G401.6 (cell line): Measurements from ENCODE around the gene ZNF710.
"Not testable (repeated sequence)": the region's sequence is repeated elsewhere in the genome, so short reads cannot be mapped to it uniquely, and the experiment has no call there.

ENCODE experiments used
- FAIRE-seq: peaks from 2 replicates; lab custom pipeline; 2012; peaks lifted over from hg19 to GRCh38; lab: Jason Lieb, UNC

The ZNF710 gene

GRCh38 chr15:90106522-90107117 lies 105.5 kb downstream of the ZNF710 start:
- no peak for FAIRE-seq

DNA sequence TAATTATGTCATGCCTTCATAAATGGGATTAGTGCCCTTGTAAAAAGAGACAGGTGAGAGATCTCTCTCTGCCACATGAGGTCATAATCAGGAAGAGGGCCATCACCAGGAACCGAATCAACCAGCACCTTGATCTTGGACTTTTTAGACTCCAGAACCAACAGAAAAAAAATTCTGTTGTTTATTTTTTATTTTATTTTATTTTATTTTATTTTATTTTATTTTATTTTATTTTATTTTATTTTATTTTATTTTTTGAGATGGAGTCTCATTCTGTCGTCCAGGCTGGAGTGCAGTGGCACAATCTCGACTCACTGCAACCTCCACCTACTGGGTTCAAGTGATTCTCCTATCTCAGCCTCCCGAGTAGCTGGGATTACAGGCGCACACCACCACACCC lies 106.9 kb downstream of the ZNF710 start:
- FAIRE-seq, result not testable (repeated sequence)

DNA sequence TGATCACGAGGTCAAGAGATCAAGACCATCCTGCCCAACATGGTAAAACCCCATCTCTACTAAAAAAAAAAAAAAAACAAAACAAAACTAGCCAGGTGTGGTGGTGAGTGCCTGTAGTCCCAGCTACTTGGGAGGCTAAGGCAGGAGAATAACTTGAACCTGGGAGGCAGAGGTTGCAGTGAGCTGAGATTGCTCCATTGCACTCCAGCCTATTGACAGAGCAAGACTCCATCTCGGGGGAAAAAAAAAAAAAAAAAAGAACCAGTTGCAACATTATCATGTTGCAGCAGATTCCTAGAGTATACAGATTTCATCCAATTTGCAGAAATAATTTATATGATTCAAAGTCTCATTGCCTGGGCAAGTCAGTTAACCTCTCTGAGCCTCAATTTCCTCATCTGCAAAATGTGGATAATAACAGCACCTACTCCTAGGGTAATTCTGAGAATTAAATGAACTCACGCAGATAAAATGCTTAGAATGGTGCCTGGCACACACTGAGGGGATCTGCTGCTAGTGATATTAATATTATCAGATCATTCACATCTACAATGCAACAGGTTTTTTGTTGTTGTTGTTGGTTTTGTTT lies 108.1 kb downstream of the ZNF710 start:
- FAIRE-seq, result not testable (repeated sequence)

- FAIRE-seq, result no peak
These were observed 112.0 kb downstream of the ZNF710 start for GRCh38 chr15:90113166-90113565.

DNA sequence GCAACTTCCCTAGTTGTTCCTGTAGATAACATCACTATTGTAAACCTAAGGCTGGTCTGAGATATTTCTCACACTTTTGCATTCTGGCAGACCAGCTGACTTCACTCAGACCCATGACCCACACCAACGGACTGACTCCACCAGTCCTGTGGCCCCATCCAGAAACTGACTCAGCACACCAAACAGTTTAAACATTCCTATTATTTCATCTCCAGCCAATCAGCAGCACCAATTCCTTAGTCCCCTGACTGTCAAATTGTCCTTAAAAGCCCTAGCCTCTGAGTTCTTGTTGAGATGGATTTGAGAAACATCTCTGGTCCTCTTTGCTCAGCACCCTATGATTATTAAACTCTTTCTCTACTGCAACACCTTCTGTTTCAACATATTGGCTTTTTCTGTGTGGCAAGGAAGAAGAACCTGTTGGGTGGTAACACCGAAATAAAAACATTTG lies 113.4 kb downstream of the ZNF710 start:
- no peak for FAIRE-seq

- FAIRE-seq, result no peak
These were observed 114.7 kb downstream of the ZNF710 start for GRCh38 chr15:90115783-90116182.

DNA sequence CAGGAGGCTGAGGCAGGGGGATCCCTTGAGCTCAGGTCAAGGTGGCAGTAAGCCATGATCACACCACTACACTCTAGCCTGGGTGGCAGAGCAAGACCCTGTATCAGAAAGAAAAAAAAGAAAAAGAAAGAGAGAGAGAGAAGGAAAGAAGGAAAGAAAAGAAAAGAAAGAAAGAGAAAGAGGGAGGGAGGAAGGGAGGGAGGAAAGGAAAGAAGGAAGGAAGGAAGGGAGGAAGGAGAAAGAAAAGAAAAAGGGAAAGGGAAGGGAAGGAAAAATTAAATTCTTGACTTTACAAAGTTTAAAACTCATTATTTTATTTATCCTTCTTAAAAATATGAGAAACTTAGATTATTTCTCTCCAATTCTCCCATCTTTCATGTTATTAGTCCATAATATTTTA lies 118.2 kb downstream of the ZNF710 start:
- no peak for FAIRE-seq

GRCh38 chr15:90121086-90121485 lies 120.0 kb downstream of the ZNF710 start:
- no peak for FAIRE-seq

GRCh38 chr15:90124507-90124906 lies 123.4 kb downstream of the ZNF710 start:
- FAIRE-seq, result no peak

GRCh38 chr15:90126022-90126421 lies 124.9 kb downstream of the ZNF710 start:
- no peak for FAIRE-seq

DNA sequence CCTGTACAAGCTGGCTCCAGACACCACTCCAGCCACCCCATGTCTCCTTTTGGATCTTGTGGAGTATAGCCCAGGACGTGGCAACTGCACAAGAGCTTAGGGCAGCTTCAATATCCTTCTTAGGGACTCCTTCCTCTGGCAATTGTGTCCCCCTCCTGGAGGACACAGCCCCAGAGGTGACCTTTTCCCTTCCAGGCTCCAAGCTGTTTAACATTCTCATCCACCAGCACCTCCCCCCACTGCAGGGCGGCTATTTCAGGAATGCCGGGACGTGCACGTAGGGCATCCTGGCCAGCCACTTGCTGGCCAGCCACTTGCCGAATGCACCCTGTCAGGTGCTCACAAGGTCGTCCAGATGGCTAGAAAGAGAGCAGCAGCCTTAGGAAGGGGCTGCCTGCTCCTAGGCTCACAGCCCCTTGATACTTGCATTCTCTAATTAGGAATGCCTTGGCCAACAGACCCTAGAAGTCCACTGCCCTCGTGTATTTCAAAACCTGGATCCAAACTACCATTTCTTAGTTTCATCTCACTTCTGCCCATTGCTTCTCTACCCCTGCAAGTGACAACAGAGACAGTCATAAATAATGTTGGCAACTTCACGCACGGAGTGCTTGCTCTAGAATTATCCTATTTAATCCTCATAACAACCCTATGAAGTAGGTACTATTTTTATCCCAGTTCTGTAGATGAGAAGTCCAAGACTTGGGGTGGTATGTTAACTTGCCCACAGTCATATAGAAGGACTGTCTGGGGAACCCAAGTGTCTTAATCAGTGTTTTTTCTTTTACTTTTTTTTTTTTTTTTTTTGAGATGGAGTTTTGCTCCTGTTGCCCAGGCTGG lies 125.7 kb downstream of the ZNF710 start:
- no peak for FAIRE-seq

- no peak for FAIRE-seq
These were observed 129.2 kb downstream of the ZNF710 start for GRCh38 chr15:90130291-90130690.
